IMR-90 (cell line): ENCODE results near the gene PGS1. TPM values are rescaled to one million over a fixed set of nuclear protein-coding genes. Genes with fewer than 3 reads are reported as not detected.

Experiments used
- ATAC-seq: fragments of 200-7000 bp; cut with Tn5 transposase; 2 replicates; pipeline ENCODE4 v1.9.1; 2020; ENCODE audit warnings: low read depth, mild to moderate bottlenecking, moderate library complexity
- BruUV-seq: library from RNA; stranded (reverse); fragments of 400-500 nt; replicated peaks from 2 replicates; lab custom pipeline; 2021; lab: Mats Ljungman, UMichigan
- CTCF ChIA-PET: fragments of 300-600 bp; formaldehyde crosslinking; extraction: SDS; loops from one replicate; lab custom pipeline; 2021; ENCODE audit warnings: antibody characterized with exemption; lab: Yijun Ruan, JAX
- POLR2A ChIA-PET: fragments of 300-600 bp; sonication (Branson Sonifier 250); formaldehyde crosslinking; loops from one replicate; lab custom pipeline; 2022; ENCODE audit warnings: antibody characterized with exemption; ENCODE audit not compliant: unreplicated experiment; lab: Charles Lee
- DNase-seq: peaks from one replicate; pipeline ENCODE4 v3.0.0; 2013
- H2AFZ ChIP-seq: replicated peaks from 2 replicates; pipeline ENCODE3; 2013; ENCODE audit warnings: low read length, mild to moderate bottlenecking; ENCODE audit not compliant: poor library complexity
- H2AK5ac ChIP-seq: 2 replicates; pipeline ENCODE4 v1.6.1; 2013; ENCODE audit warnings: low read depth, low read length, inconsistent platforms
- H2AK9ac ChIP-seq: replicated peaks from 2 replicates; pipeline ENCODE3; 2013; ENCODE audit warnings: mild to moderate bottlenecking, low read depth, low read length, moderate library complexity; ENCODE audit not compliant: poor library complexity
- H2BK120ac ChIP-seq: 2 replicates; pipeline ENCODE4 v1.6.1; 2013; ENCODE audit warnings: low read depth, low read length, inconsistent platforms
- H2BK15ac ChIP-seq: 3 replicates; pipeline ENCODE4 v1.6.1; 2013; ENCODE audit warnings: low read depth, low read length, inconsistent platforms
- H2BK20ac ChIP-seq: 2 replicates; pipeline ENCODE4 v1.6.1; 2013; ENCODE audit warnings: low read depth, mild to moderate bottlenecking, inconsistent platforms, low read length, moderate library complexity
- H2BK5ac ChIP-seq: 2 replicates; pipeline ENCODE4 v1.6.1; 2013; ENCODE audit warnings: mild to moderate bottlenecking, low read depth, low read length, inconsistent platforms; ENCODE audit not compliant: poor library complexity, severe bottlenecking
- H3K14ac ChIP-seq: replicated peaks from 2 replicates; pipeline ENCODE4 v1.6.1; 2013; ENCODE audit warnings: low read depth, low read length, inconsistent platforms
- H3K18ac ChIP-seq: 2 replicates; pipeline ENCODE4 v1.6.1; 2013; ENCODE audit warnings: low read depth, low read length, control low read depth
- H3K23ac ChIP-seq: 2 replicates; pipeline ENCODE4 v1.6.1; 2013; ENCODE audit warnings: low read depth, low read length, inconsistent platforms
- H3K27ac ChIP-seq: 2 replicates; pipeline ENCODE4 v1.5.1; 2013; ENCODE audit warnings: mild to moderate bottlenecking, control low read depth, low read length; ENCODE audit not compliant: insufficient read depth
- H3K27me3 ChIP-seq: 2 replicates; pipeline ENCODE4 v1.6.1; 2013; ENCODE audit warnings: low read length; ENCODE audit not compliant: control insufficient read depth, insufficient read depth
- H3K36me3 ChIP-seq: 2 replicates; pipeline ENCODE4 v1.6.1; 2013; ENCODE audit warnings: low read length, mixed read lengths; ENCODE audit not compliant: control insufficient read depth, insufficient read depth
- H3K4ac ChIP-seq: 2 replicates; pipeline ENCODE4 v1.6.1; 2013; ENCODE audit warnings: low read depth, low read length, inconsistent platforms
- H3K4me1 ChIP-seq: 2 replicates; pipeline ENCODE4 v1.6.1; 2013; ENCODE audit warnings: low read length, mixed read lengths; ENCODE audit not compliant: control insufficient read depth, insufficient read depth
- H3K4me2 ChIP-seq: 2 replicates; pipeline ENCODE4 v1.6.1; 2013; ENCODE audit warnings: low read depth, mild to moderate bottlenecking, control low read depth, low read length, moderate library complexity
- H3K4me3 ChIP-seq: 2 replicates; pipeline ENCODE4 v1.5.1; 2013; ENCODE audit warnings: low read depth, mild to moderate bottlenecking, control low read depth, low read length, moderate library complexity; ENCODE audit not compliant: insufficient read depth
- H3K56ac ChIP-seq: 2 replicates; pipeline ENCODE4 v1.6.1; 2013; ENCODE audit warnings: low read length, inconsistent platforms; ENCODE audit not compliant: insufficient read depth; ENCODE audit errors: extremely low read depth
- H3K79me1 ChIP-seq, 2 experiments: 2 replicates each; pipeline ENCODE4 v1.6.1; 2013; ENCODE audit warnings: low read length in 2 of 2, inconsistent platforms in 1 of 2, low read depth in 1 of 2
- H3K9ac ChIP-seq: 2 replicates; pipeline ENCODE4 v1.6.1; 2013; ENCODE audit warnings: low read depth, low read length, control low read depth
- H3K9me1 ChIP-seq: 2 replicates; pipeline ENCODE4 v1.6.1; 2013; ENCODE audit warnings: low read length, inconsistent platforms; ENCODE audit not compliant: insufficient read depth
- H3K9me3 ChIP-seq: 2 replicates; pipeline ENCODE4 v1.6.1; 2013; ENCODE audit warnings: low read length; ENCODE audit not compliant: control insufficient read depth, insufficient read depth
- H4K20me1 ChIP-seq: 2 replicates; pipeline ENCODE4 v1.6.1; 2013; ENCODE audit warnings: low read length, inconsistent platforms; ENCODE audit not compliant: insufficient read depth
- H4K5ac ChIP-seq: 2 replicates; pipeline ENCODE4 v1.6.1; 2013; ENCODE audit warnings: mild to moderate bottlenecking, low read depth, low read length, control low read depth
- H4K8ac ChIP-seq, 2 experiments: 2 replicates each; pipeline ENCODE4 v1.6.1; 2013; ENCODE audit warnings: low read depth in 2 of 2, low read length in 2 of 2, control low read depth in 1 of 2, inconsistent platforms in 1 of 2
- H4K91ac ChIP-seq: 2 replicates; pipeline ENCODE4 v1.6.1; 2013; ENCODE audit warnings: low read depth, low read length, inconsistent platforms; ENCODE audit not compliant: insufficient read depth
- BHLHE40 ChIP-seq: fragments of 150-350 bp; IDR thresholded peaks from 2 replicates; pipeline ENCODE4 v1.6.1; 2016; ENCODE audit warnings: mild to moderate bottlenecking, low read depth, low read length
- CEBPB ChIP-seq: IDR thresholded peaks from 2 replicates; pipeline ENCODE4 v1.6.1; 2012; ENCODE audit warnings: low read depth, low read length, improper control_type of control experiment
- CHD1 ChIP-seq: IDR thresholded peaks from 2 replicates; pipeline ENCODE4 v1.6.1; 2012; ENCODE audit warnings: low read depth, low read length, improper control_type of control experiment
- ELK1 ChIP-seq: fragments of 150-350 bp; IDR thresholded peaks from 2 replicates; pipeline ENCODE4 v1.6.1; 2016; ENCODE audit warnings: low read depth, mild to moderate bottlenecking, low read length, moderate library complexity, borderline replicate concordance
- MAFK ChIP-seq: IDR thresholded peaks from 2 replicates; pipeline ENCODE4 v1.6.1; 2012; ENCODE audit warnings: low read depth, low read length, improper control_type of control experiment
- MXI1 ChIP-seq: IDR thresholded peaks from 2 replicates; pipeline ENCODE4 v1.6.1; 2012; ENCODE audit warnings: low read depth, mild to moderate bottlenecking, low read length, moderate library complexity, borderline replicate concordance
- NFE2L2 ChIP-seq: fragments of 150-350 bp; IDR thresholded peaks from 2 replicates; pipeline ENCODE4 v1.6.1; 2016; ENCODE audit warnings: low read depth, mild to moderate bottlenecking, low read length
- POLR2A ChIP-seq: IDR thresholded peaks from 2 replicates; pipeline ENCODE4 v1.6.1; 2012; ENCODE audit warnings: mild to moderate bottlenecking, low read depth, low read length
- RAD21 ChIP-seq: IDR thresholded peaks from 2 replicates; pipeline ENCODE4 v1.6.1; 2012; ENCODE audit warnings: low read length, improper control_type of control experiment
- RCOR1 ChIP-seq: IDR thresholded peaks from 2 replicates; pipeline ENCODE4 v1.6.1; 2012; ENCODE audit warnings: mild to moderate bottlenecking, low read length, improper control_type of control experiment; ENCODE audit not compliant: insufficient replicate concordance
- RFX5 ChIP-seq: IDR thresholded peaks from 2 replicates; pipeline ENCODE4 v1.8.0; 2012; ENCODE audit warnings: low read depth, mild to moderate bottlenecking, low read length, moderate library complexity
- SMC3 ChIP-seq: fragments of 150-350 bp; IDR thresholded peaks from 2 replicates; pipeline ENCODE4 v1.6.1; 2016; ENCODE audit warnings: low read depth, mild to moderate bottlenecking, antibody characterized with exemption, low read length, moderate library complexity
- USF2 ChIP-seq: fragments of 150-350 bp; IDR thresholded peaks from 2 replicates; pipeline ENCODE4 v1.6.1; 2017; ENCODE audit warnings: mild to moderate bottlenecking, antibody characterized with exemption, low read length, low read depth
- WGBS, 2 experiments: methylation state at CpG; one replicate each; pipeline versions ENCODE4 v1.1.5 to v1.1.7; 2013; ENCODE audit warnings: missing lambda C conversion rate in 2 of 2; ENCODE audit not compliant: insufficient read length in 1 of 2; ENCODE audit errors: extremely low coverage in 2 of 2; 5-methylcytosine and 5-hydroxymethylcytosine counted together
- dilution Hi-C: fragments of 300-500 bp; cut with HindIII; formaldehyde crosslinking; loops from one replicate; pipeline ENCODE4 v1.14.3; 2018; ENCODE audit warnings: low sequenced_read_pairs; ENCODE audit not compliant: unreplicated experiment
- in situ Hi-C: fragments of 300-500 bp; cut with MboI; formaldehyde crosslinking; loops from 3 replicates; pipeline ENCODE4 v1.14.3; 2019; ENCODE audit warnings: low sequenced_read_pairs, inconsistent platforms, mixed read lengths
- intact Hi-C: fragments of 100-400 bp; cut with micrococcal nuclease; formaldehyde crosslinking; loops from 2 replicates; pipeline ENCODE4 v1.10.0; 2022
- polyA plus RNA-seq, 3 experiments: library from polyadenylated mRNA; depleted of rRNA; stranded (reverse); fragments of >200 nt; gene quantifications; 2 replicates each; pipeline ENCODE4 v1.2.3, GENCODE V29; 2012; ENCODE audit warnings: low replicate concordance in 1 of 3
- total RNA-seq: library from RNA; depleted of rRNA; stranded (reverse); fragments of >200 nt; gene quantifications from 2 replicates; pipeline ENCODE4 v1.2.3, GENCODE V29; 2012
- TF ChIP-seq, protein P1 (sequence below): conservative IDR thresholded peaks from 2 replicates; pipeline ENCODE4 v1.5.1; 2012; ENCODE audit warnings: mild to moderate bottlenecking, low read depth, low read length, improper control_type of control experiment

The PGS1 gene
- total and polyA plus RNA-seq, 2 of the 4 experiments (the other 2 are of a cell fraction): 18.5 to 43.2 TPM

- ChIA-PET CTCF (no interaction called here), POLR2A (interaction anchor here (0.6 kb wide), 1 partner anchor 24 kb away, joined by 4 read pairs; no protein-coding TSS in a partner anchor)
- 48% methylated on average over 8 of the region's 18 CpGs; no CpG with 5 or more reads in 1 of the 2 experiments for WGBS, 2 experiments
- Histone ChIP-seq H3K27ac (peak overlapping the region; percentile 51; the same call in 1 of the 2 replicates), H3K4me3 (no peak overlapping the region), H4K20me1 (no peaks in the 10 kb centered on the region), H2AK9ac (peak overlapping the region; percentile 17), H3K9ac (peak overlapping the region; percentile 12; the same call in 1 of the 2 replicates), H3K9me1 (no peaks in the 10 kb centered on the region), H3K9me3 (no peaks in the 10 kb centered on the region), H3K14ac (peak overlapping the region; percentile 22), H3K23ac (no peak overlapping the region), H3K27me3 (no peaks in the 10 kb centered on the region), H4K5ac (peak overlapping the region; percentile 26; the same call in 1 of the 2 replicates), H3K4ac (peak overlapping the region; percentile 34), H2BK5ac (no peak overlapping the region), H3K18ac (peak overlapping the region; percentile 14; the same call in 1 of the 2 replicates), H2BK20ac (peak overlapping the region; percentile 17), H3K79me1 (no peaks in the 10 kb centered on the region), H2AK5ac (peak overlapping the region; percentile 76), H4K91ac (peak overlapping the region; percentile 78), H2BK120ac (peak overlapping the region; percentile 59), H4K8ac (peak overlapping the region; percentile 11 to 72; a peak in 1 of 4 replicates), H3K4me1 (peaks cover 12% of the 10 kb centered on the region; the same call in 1 of the 2 replicates), H3K36me3 (no peaks in the 10 kb centered on the region), H2AFZ (peak overlapping the region; percentile 82), H3K56ac (no peak overlapping the region), H3K4me2 (no peak overlapping the region; the same call in 1 of the 2 replicates), H2BK15ac (0 out of 3 replicates have a peak overlapping the region, but pooled peaks have one; percentile 36)
- DNase-seq (no peak), ATAC-seq (peak; percentile 67)
- intact Hi-C loops: no loop called here
- no TSS peak for BruUV-seq
- in situ Hi-C loops: no loop called here
- TF ChIP-seq USF2 (no peak), POLR2A (no peak), SMC3 (no peak), MAFK (no peak), RFX5 (no peak), CEBPB (no peak), ELK1 (no peak), NFE2L2 (no peak), CHD1 (no peak), RAD21 (no peak), RCOR1 (no peak), MXI1 (no peak), BHLHE40 (no peak)
- TF ChIP-seq, protein P1, sequence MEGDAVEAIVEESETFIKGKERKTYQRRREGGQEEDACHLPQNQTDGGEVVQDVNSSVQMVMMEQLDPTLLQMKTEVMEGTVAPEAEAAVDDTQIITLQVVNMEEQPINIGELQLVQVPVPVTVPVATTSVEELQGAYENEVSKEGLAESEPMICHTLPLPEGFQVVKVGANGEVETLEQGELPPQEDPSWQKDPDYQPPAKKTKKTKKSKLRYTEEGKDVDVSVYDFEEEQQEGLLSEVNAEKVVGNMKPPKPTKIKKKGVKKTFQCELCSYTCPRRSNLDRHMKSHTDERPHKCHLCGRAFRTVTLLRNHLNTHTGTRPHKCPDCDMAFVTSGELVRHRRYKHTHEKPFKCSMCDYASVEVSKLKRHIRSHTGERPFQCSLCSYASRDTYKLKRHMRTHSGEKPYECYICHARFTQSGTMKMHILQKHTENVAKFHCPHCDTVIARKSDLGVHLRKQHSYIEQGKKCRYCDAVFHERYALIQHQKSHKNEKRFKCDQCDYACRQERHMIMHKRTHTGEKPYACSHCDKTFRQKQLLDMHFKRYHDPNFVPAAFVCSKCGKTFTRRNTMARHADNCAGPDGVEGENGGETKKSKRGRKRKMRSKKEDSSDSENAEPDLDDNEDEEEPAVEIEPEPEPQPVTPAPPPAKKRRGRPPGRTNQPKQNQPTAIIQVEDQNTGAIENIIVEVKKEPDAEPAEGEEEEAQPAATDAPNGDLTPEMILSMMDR: no peak
- dilution Hi-C loops: no loop called here
Observed at GRCh38 chr17:78366109-78366848, 12.2 kb upstream of the PGS1 start.
